Amygdala (tissue), 56 donors: ENCODE data around the gene TMEM144.

Experiments
- DNase-seq, 56 donors: peaks; one replicate each; lab custom pipeline; 2025; lab: John Stamatoyannopoulos, UW

Gene TMEM144

DNA sequence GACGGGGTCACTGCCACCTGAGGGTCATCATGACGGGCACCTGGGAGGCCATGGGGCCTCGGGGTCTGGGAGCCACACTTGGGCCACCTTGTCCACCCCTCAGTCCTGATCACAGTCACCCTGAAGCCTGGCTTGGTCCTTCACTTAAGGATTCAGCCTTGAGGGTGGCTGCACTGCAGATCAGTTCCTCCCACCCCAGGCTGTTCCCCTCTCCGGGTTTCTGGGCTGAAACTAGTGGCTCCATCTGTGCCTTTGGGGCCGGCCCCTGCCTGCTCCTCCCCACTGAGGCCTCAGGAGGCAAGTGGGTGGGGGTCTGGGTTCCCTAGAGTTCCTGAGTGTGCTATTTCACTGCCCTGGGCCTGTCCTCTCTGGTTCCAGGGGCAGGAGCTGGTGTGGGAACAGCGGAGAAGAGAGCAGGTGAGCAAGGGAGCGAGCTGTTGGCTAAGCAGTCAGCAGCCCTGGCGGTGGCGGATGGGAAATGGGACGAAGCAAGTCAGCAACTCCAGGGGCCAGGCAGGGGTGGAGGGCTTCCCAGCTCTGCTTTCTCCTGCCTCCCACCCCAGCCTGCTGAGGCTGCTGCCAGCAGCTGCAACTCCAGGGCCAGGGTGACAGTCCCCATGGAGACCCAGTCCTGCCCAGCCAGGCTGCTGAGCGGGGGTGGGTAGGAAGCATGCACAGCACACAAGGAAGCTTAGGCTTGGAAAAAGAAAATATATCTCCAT lies 81.2 kb downstream of the TMEM144 start:
- no peak for DNase-seq

DNA sequence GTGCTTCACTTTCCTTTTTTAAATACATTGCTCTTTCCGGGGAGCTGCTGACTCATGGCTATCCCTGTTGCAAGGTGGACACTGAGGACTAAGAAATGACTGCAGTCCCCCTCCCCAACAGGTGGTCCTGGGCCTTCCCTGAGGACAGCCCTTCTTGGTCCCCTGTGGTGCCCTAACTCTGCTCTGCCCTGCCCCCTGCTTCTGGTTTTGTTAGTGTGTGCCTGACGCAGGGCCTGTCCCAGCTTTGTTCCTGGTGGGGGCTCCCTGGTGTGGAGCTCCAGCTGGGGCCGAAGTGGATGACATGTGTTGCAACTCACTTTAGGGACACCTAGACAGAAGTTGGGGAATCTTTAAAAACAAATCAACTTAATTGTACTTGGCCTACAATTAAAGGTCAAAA lies 81.9 kb downstream of the TMEM144 start:
- no peak for DNase-seq

DNA sequence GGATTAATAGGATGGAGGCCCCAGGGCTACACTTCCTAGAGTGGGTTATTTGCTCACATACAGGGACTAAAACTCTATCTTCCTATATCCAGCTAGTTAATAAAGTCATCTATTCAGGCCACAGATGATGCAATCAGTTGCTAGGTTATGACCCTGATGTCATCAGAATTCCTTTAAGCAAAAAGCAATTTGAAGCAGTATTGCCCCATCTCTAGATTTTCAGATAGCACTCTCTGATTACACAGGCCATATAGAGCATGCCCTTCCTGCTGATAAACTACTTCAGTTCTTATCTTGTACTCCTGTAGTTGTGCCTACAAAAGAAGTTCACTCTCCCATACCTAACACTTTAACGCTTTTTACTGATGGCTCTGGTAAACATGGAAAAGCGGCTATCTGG lies 84.8 kb downstream of the TMEM144 start:
- no peak for DNase-seq

DNA sequence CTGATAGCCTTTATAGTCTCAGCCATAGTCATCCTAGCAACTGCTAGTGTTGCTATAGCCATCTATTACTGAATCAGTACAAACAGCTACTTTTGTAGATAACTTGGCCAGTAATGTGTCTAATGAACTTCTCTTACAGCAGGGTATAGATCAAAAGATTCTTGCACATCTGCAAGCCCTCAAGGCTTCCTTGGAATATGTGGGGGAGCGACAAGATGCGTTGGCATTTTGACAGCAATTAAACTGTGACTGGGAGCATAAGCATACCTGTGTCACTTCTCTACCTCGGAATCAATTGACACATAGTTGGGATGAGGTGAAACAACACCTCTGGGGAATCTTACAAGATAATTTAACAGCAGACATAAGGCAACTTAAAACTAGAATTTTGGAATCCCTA lies 87.6 kb downstream of the TMEM144 start:
- no peak for DNase-seq

DNA sequence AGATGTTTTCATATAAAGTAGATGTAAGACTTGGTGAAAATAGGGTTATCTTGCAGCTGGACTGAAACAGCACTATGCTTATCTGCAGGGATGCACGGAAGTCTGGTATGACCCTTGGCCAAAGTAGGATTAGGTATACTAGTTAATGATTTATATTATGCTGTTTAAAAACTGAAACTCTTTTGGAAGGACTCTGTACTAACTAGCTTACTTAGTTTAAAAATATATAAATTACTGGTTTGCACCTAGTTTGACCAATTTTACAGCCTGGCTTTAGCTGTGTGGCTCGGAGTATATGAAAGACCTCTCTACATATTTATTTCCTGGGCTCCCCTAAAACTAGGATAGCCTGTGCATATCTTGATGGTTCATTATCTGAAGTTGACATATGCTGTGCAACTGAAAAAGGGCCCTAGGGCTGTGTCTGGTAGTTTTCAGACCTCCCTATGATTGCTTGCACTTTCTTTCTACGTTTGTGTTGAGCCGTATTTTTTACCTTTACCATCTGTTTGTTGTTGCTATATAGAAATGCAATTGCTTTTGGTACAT lies 89.2 kb downstream of the TMEM144 start:
- DNase-seq: no peak

DNA sequence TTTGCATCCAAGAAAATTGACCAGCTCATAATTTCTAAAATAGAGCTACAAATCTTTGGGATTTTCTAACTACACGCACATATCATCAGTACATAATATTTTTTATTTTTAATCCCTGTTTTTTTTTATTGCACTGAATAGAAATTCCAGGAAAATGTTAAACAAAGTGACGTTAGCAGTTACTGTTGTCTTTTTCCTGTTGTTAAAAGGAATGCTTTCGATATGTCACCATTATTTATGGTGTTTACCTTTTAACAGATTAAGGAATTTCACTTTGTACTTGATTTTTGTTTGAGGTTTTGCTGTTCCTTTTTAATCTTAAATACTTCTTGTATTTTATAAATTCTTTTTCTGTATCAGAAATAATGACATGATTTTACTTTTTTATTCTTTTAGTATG lies 89.7 kb downstream of the TMEM144 start:
- DNase-seq: no peak

DNA sequence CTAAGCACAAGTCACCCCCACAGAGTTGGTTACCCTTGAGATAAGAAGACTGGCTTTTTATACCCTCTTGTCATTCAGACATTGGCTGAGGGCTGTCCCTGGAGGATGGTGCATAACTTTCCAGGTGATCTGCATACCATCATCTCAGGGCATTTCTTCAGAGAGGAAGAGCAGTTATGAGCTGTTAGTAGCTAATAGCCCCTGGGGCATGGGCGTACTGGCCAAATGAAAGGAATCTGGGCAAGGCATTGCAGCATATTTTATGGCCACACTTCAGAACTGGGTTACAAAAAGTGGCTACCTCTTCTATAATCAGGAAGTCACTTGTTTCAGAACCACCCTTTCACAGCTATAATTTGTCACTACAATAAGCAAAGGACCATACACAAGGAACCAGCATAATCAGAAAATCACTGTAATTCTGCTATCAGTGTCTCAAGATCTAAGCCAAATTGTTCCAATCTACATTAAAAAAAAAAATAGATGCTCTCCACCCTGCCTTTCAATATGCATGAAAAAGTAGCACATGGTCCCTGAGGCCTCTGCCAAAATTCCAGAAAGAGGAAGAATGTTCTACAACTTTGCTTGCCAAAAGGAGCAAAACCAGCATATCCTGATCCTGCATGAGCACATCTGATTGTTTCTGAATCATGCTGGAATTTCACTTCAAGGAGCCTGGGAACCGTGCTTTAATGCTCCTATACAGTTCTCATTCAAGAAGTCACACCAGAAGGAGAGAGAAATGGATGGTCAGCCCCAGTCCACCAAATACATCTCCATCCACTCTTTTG lies 92.0 kb downstream of the TMEM144 start:
- no peak for DNase-seq

DNA sequence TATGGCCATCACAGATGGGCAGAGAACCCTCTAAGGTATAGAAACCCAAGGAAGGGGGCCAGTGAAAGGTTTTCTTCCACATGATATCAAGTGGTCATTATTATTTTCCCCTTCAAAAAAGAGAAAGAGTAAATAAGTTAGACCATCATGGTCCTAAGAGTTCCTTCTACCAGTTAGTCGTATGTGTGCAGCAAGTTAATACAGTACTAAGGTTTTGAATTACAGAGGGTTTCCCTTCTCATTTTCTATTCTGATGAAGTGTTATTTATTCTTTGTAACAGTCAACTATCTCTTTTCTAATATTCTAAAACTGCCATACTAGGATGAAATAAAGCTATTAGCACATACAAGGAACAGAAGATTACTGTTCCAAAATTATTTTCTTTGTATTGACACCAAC lies 94.4 kb downstream of the TMEM144 start:
- DNase-seq: no peak
